Ammon's horn (tissue), 1 donor: ENCODE data around the gene MTERF4.

Experiments
- DNase-seq: peaks from one replicate; pipeline ENCODE4 v3.0.0-alpha.2; 2016; ENCODE audit warnings: low spot score

The MTERF4 gene

GRCh38 chr2:241069821-241070281 is 32.2 kb downstream of the MTERF4 start:
- no peak for DNase-seq

- DNase-seq: no peak
These were observed 32.9 kb downstream of the MTERF4 start for GRCh38 chr2:241068942-241069810.

GRCh38 chr2:241068136-241068941 is 33.7 kb downstream of the MTERF4 start:
- DNase-seq: no peak

- no peak for DNase-seq
These were observed 34.5 kb downstream of the MTERF4 start for GRCh38 chr2:241067501-241068135.

- DNase-seq: no peak
These were observed 35.2 kb downstream of the MTERF4 start for GRCh38 chr2:241066893-241067341.

- DNase-seq: no peak
These were observed 35.8 kb downstream of the MTERF4 start for GRCh38 chr2:241066171-241066892.

GRCh38 chr2:241065355-241065803 is 36.7 kb downstream of the MTERF4 start:
- no peak for DNase-seq

- no peak for DNase-seq
These were observed 37.2 kb downstream of the MTERF4 start for GRCh38 chr2:241064802-241065354.

- no peak for DNase-seq
These were observed 37.9 kb downstream of the MTERF4 start for GRCh38 chr2:241064008-241064801.

- no peak for DNase-seq
These were observed 38.5 kb downstream of the MTERF4 start for GRCh38 chr2:241063587-241063986.

GRCh38 chr2:241063093-241063551 is 39.0 kb downstream of the MTERF4 start:
- DNase-seq: no peak

- DNase-seq: no peak
These were observed 39.5 kb downstream of the MTERF4 start for GRCh38 chr2:241062389-241063092.

- DNase-seq: peak; percentile 27
These were observed 40.8 kb downstream of the MTERF4 start for GRCh38 chr2:241061275-241061674.

- no peak for DNase-seq
These were observed 48.4 kb downstream of the MTERF4 start for GRCh38 chr2:241053576-241054251.

GRCh38 chr2:241052677-241053360 is 49.3 kb downstream of the MTERF4 start:
- DNase-seq: no peak

GRCh38 chr2:241051578-241052487 is 50.3 kb downstream of the MTERF4 start:
- DNase-seq: no peak
